Upper lobe of left lung (tissue), 6 donors: ENCODE measurements around the gene MYL4. TPM values are rescaled to one million over a fixed set of nuclear protein-coding genes. Genes with fewer than 3 reads are reported as not detected.
"Not testable (repeated sequence)": the region's sequence is repeated elsewhere in the genome, so short reads cannot be mapped to it uniquely, and the experiment has no call there.

Experiments used
- ATAC-seq, 2 donors: fragments of 200-7000 bp; cut with Tn5 transposase; one replicate each; pipeline ENCODE4 v1.9.1; 2022; ENCODE audit warnings: mild to moderate bottlenecking in 2 of 2, moderate library complexity in 2 of 2; ENCODE audit not compliant: low FRiP score in 2 of 2
- DNase-seq, 2 donors: peaks; one replicate each; pipeline ENCODE4 v3.0.0-alpha.2; 2019 to 2020
- H3K27ac ChIP-seq, 4 donors: fragments of 200-600 bp; sonication (generic); one replicate each; pipeline ENCODE4 v1.5.1; 2016 to 2019
- H3K27me3 ChIP-seq, 4 donors: fragments of 200-600 bp; sonication (generic); one replicate each; pipeline ENCODE4 v1.5.1; 2017 to 2019
- H3K36me3 ChIP-seq, 4 donors: fragments of 200-600 bp; sonication (generic); one replicate each; pipeline ENCODE4 v1.5.1; 2016 to 2019
- H3K4me1 ChIP-seq, 4 donors: fragments of 200-600 bp; sonication (generic); one replicate each; pipeline ENCODE4 v1.5.1; 2018 to 2019
- H3K4me3 ChIP-seq, 4 donors: fragments of 200-600 bp; sonication (generic); one replicate each; pipeline ENCODE4 v1.5.1; 2017 to 2019; ENCODE audit warnings: mild to moderate bottlenecking in 2 of 4, moderate library complexity in 1 of 4
- H3K9me3 ChIP-seq, 4 donors: fragments of 200-600 bp; sonication (generic); one replicate each; pipeline ENCODE4 v1.5.1; 2018 to 2019
- EP300 ChIP-seq, 4 donors: sonication (generic); formaldehyde crosslinking; IDR thresholded peaks; one replicate each; pipeline ENCODE4 v1.5.1; 2017; ENCODE audit warnings: antibody characterized with exemption in 4 of 4, control low read depth in 2 of 4
- POLR2A ChIP-seq, 4 donors: fragments of 450-650 bp; IDR thresholded peaks; one replicate each; pipeline ENCODE4 v1.5.1; 2016 to 2017; ENCODE audit warnings: antibody characterized with exemption in 4 of 4, mild to moderate bottlenecking in 2 of 4
- POLR2AphosphoS5 ChIP-seq, 2 donors: sonication (generic); formaldehyde crosslinking; IDR thresholded peaks; one replicate each; pipeline ENCODE4 v1.5.1; 2017; ENCODE audit warnings: antibody characterized with exemption in 2 of 2
- WGBS, 2 donors: methylation state at CpG; one replicate each; pipeline ENCODE4 v1.1.5; 2017 to 2018; 5-methylcytosine and 5-hydroxymethylcytosine counted together
- total RNA-seq, 6 donors: library from RNA; depleted of rRNA in 4 of 6; stranded (reverse); fragments of >200 nt in 4 of 6; gene quantifications; one replicate each; pipeline versions ENCODE4 v1.1.0 to v1.2.1, GENCODE V29; 2016 to 2021
- TF ChIP-seq, protein P1 (sequence below), 6 experiments: fragments of 450-650 bp in 4 of 6; fragments of 200-600 bp in 2 of 6; sonication (generic) in 2 of 6; IDR thresholded peaks; one replicate each; pipeline ENCODE4 v1.5.1; 2016 to 2019; ENCODE audit warnings: antibody characterized with exemption in 6 of 6
- donor health status: DM: no; HTN: no; CAD: no; lungs with moderate emphysema.
- donor health status: DM: no; HTN: yes; CAD: no; lungs with severe emphysema.

MYL4 gene
- total RNA-seq, 6 donors from 2014 or later, result 1.4 to 3.1 (median 1.6) TPM; not detected in 3

DNA sequence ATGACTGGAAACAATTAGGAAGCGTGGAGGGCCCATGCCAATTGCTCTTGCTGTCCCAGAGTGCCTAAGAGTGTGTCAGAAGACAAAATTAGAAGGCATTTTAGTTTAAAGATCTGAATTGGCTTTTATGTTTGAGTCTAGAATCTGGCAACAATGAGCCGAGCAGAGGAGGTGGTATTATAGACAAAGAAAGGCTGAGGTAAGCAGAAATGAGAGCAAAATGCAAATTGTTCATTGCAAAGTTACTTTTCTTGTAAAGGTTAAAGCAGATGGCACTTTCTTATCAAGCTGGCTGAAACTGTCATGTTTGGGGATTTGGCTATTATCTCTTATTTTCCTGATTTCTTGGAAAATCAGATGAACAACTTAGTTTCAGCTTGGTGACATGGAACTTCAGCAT, 3.3 kb downstream of the MYL4 start:
- TF ChIP-seq, protein P1, sequence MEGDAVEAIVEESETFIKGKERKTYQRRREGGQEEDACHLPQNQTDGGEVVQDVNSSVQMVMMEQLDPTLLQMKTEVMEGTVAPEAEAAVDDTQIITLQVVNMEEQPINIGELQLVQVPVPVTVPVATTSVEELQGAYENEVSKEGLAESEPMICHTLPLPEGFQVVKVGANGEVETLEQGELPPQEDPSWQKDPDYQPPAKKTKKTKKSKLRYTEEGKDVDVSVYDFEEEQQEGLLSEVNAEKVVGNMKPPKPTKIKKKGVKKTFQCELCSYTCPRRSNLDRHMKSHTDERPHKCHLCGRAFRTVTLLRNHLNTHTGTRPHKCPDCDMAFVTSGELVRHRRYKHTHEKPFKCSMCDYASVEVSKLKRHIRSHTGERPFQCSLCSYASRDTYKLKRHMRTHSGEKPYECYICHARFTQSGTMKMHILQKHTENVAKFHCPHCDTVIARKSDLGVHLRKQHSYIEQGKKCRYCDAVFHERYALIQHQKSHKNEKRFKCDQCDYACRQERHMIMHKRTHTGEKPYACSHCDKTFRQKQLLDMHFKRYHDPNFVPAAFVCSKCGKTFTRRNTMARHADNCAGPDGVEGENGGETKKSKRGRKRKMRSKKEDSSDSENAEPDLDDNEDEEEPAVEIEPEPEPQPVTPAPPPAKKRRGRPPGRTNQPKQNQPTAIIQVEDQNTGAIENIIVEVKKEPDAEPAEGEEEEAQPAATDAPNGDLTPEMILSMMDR (IDR thresholded peaks at IDR 0.05), result no peak
- TF ChIP-seq POLR2A (IDR thresholded peaks at IDR 0.05) (no peak), POLR2AphosphoS5 (IDR thresholded peaks at IDR 0.05) (no peak), EP300 (IDR thresholded peaks at IDR 0.05) (no peak)
- no peaks in the 10 kb centered on the region for H3K27me3 ChIP-seq
- H3K4me3 ChIP-seq, result no peak overlapping the region
- no peaks in the 10 kb centered on the region for H3K36me3 ChIP-seq
- no peak overlapping the region for H3K27ac ChIP-seq
- no peak for DNase-seq
- peaks cover 0 to 6% (median 2%) of the 10 kb centered on the region in 4 donors for H3K4me1 ChIP-seq
- H3K9me3 ChIP-seq, result no peaks in the 10 kb centered on the region
- ATAC-seq, result no peak
- 89 to 90% methylated on average over 2 of the region's 2 CpGs for WGBS, 2 donors

DNA sequence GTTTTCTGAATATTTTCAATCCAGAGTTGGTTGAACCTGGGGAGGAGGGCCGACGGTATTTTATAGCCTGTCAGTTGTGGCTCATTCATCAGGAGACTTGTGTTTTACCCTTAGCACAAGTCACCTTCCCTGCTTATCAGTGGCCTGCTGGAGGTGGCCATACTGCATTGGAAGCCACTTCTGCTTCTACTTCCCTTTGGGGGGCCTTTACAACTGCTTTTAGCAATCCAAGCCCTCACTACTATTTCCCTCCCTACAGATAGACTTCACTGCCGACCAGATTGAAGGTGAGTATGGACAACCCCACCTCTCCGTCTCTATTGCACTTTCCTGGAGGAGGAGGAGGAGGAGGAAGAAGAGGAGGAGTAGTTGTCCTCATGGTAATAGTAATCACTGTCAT, 4.4 kb downstream of the MYL4 start:
- TF ChIP-seq POLR2AphosphoS5 (IDR thresholded peaks at IDR 0.05), result no peak
- no peak for TF ChIP-seq EP300 (IDR thresholded peaks at IDR 0.05)
- TF ChIP-seq, protein P1 (IDR thresholded peaks at IDR 0.05), result no peak
- TF ChIP-seq POLR2A (IDR thresholded peaks at IDR 0.05), result no peak
- H3K4me1 ChIP-seq, result peaks cover 0 to 6% (median 2%) of the 10 kb centered on the region in 4 donors
- ATAC-seq, result no peak

DNA sequence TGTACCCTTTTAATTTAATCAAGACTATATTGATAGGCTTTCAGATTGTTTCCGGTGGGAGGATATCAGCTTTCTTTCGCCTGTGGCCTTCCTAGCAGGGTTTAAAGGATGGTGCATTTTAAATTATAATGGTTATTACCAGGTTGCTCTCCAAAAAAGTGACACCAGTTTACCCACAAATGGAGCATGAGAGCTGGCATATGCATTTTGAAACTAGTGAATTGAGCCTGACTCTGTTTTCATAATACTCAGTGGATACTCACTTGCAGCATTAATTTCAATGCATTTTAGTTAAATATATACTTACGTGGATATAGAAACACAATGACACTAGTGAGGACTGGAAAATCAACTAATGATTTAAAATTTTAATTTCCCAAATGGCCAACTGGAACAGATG, 5.8 kb downstream of the MYL4 start:
- H3K36me3 ChIP-seq, result no peaks in the 10 kb centered on the region
- H3K27me3 ChIP-seq, result no peaks in the 10 kb centered on the region
- H3K4me1 ChIP-seq, result peaks cover 0 to 6% (median 2%) of the 10 kb centered on the region in 4 donors
- 87 to 96% methylated on average over 3 of the region's 3 CpGs for WGBS, 2 donors
- ATAC-seq (no peak), DNase-seq (no peak)
- TF ChIP-seq POLR2AphosphoS5 (IDR thresholded peaks at IDR 0.05), result no peak
- no peak for TF ChIP-seq POLR2A (IDR thresholded peaks at IDR 0.05)
- no peak for TF ChIP-seq EP300 (IDR thresholded peaks at IDR 0.05)
- TF ChIP-seq, protein P1 (IDR thresholded peaks at IDR 0.05), result no peak
- H3K9me3 ChIP-seq, result no peaks in the 10 kb centered on the region
- H3K27ac ChIP-seq, result no peak overlapping the region
- H3K4me3 ChIP-seq, result no peak overlapping the region

More for the DNA sequence above, 4.4 kb downstream of the MYL4 start:
- Histone ChIP-seq H3K27me3 (no peaks in the 10 kb centered on the region), H3K36me3 (no peaks in the 10 kb centered on the region), H3K4me3 (no peak overlapping the region), H3K9me3 (no peaks in the 10 kb centered on the region), H3K27ac (no peak overlapping the region)
- 79 to 80% methylated on average over 4 of the region's 4 CpGs for whole genome bisulfite sequencing, 2 donors
- DNase-seq, result no peak

DNA sequence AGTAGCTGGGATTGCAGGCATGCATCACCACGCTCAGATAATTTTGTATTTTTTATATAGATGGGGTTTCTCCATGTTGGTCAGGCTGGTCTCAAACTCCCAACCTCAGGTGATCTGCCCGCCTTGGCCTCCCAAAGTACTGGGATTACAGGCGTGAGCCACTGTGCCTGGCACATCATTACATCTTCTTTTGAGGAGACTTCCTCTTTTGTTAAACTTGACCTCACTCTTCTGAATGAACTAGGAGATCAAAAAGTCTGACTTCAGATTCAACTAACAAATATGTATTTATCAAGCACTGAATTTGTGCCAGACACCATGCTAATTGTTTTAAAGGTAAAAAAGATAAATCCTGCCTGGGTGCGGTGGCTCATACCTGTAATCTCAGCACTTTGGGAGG, 7.7 kb downstream of the MYL4 start:
- not testable (repeated sequence) for ATAC-seq, H3K27me3 ChIP-seq

DNA sequence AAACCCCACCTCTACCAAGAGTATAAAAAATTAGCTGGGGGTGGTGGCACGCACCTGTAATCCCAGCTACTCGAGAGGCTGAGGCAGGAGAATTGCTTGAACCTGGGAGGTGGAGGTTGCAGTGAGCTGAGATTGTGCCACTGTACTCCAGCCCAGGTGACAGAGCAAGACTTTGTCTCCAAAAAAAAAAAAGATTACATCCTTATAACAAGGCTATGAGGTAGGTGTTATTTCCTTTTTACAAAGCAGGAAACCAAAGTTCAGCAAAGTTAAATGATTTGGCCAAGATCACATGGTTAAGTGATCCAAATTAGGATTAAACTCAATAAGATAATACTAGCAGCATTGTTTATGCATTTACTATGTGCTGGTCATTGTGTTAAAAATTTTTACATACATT, 8.1 kb downstream of the MYL4 start:
- WGBS, 2 donors, result 86 to 94% methylated on average over 2 of the region's 2 CpGs
- not testable (repeated sequence) for H3K9me3 ChIP-seq, ATAC-seq, H3K27ac ChIP-seq, H3K36me3 ChIP-seq, DNase-seq, H3K4me1 ChIP-seq, H3K27me3 ChIP-seq, H3K4me3 ChIP-seq

More for the DNA sequence above, 7.7 kb downstream of the MYL4 start:
- H3K4me3 ChIP-seq, H3K9me3 ChIP-seq, DNase-seq, H3K36me3 ChIP-seq, H3K4me1 ChIP-seq, H3K27ac ChIP-seq: not testable (repeated sequence)
- WGBS, 2 donors, result 91 to 94% methylated on average over 4 of the region's 4 CpGs

DNA sequence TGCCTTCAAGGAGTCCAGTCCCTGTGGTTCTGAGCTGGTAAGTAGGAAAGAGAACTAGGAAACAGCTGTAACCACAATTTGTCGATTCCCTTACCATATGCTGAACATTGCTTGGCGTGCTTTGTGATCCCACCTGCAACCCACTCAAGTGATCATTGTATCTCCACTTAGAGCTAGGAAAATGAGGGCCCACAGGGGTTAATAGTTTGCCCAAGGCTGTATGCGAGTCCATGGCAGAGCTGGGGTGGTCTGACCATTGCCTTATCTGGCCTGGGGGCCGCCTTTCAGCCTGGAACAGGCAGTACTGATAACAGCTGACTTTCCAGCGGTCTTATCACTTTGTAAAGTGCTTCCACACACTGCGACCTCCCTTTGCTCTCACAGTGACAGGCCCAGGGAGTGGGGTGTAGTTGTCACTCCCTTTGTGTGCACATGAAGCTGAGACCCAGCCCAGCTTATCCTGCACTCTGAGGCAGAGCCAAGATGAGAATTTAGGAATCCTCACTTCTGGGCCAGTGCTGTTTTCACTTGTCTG, 9.8 kb downstream of the MYL4 start:
- DNase-seq (no peak), ATAC-seq (no peak)
- TF ChIP-seq, protein P1 (IDR thresholded peaks at IDR 0.05), result no peak
- TF ChIP-seq POLR2A (IDR thresholded peaks at IDR 0.05), result no peak
- no peak for TF ChIP-seq POLR2AphosphoS5 (IDR thresholded peaks at IDR 0.05)
- no peak for TF ChIP-seq EP300 (IDR thresholded peaks at IDR 0.05)
- Histone ChIP-seq H3K27ac (no peak overlapping the region), H3K36me3 (no peaks in the 10 kb centered on the region), H3K9me3 (no peaks in the 10 kb centered on the region), H3K4me3 (no peak overlapping the region), H3K4me1 (peaks cover 5 to 13% (median 10%) of the 10 kb centered on the region in 4 donors), H3K27me3 (no peaks in the 10 kb centered on the region)
- 60 to 67% methylated on average over 5 to 6 of the region's 6 CpGs for WGBS, 2 donors
